PC-9 (cell line): ENCODE results near the gene VWC2. TPM values are rescaled to one million over a fixed set of nuclear protein-coding genes. Genes with fewer than 3 reads are reported as not detected.

Source experiments
- BruUV-seq: library from RNA; stranded (reverse); fragments of 400-500 nt; replicated peaks from 2 replicates; lab custom pipeline; 2021; lab: Mats Ljungman, UMichigan
- CTCF ChIA-PET: fragments of 300-600 bp; sonication (Branson Sonifier 250); formaldehyde crosslinking; loops from one replicate; lab custom pipeline; 2022; ENCODE audit warnings: antibody characterized with exemption; lab: Charles Lee
- POLR2A ChIA-PET: fragments of 300-600 bp; sonication (Branson Sonifier 250); formaldehyde crosslinking; loops from one replicate; lab custom pipeline; 2022; ENCODE audit warnings: antibody characterized with exemption; ENCODE audit not compliant: unreplicated experiment; lab: Charles Lee
- DNase-seq, 2 experiments: peaks; one replicate each; pipeline versions ENCODE4 v3.0.0 to v3.0.0-alpha.2; 2015 to 2022; ENCODE audit warnings: mixed read lengths in 1 of 2
- H2AFZ ChIP-seq: fragments of 200-600 bp; sonication (generic); 2 replicates; pipeline ENCODE4 v1.8.1; 2017; ENCODE audit warnings: antibody characterized with exemption
- H3F3A ChIP-seq: fragments of 200-600 bp; sonication (generic); 2 replicates; pipeline ENCODE4 v1.8.1; 2017; ENCODE audit warnings: antibody characterized with exemption, mild to moderate bottlenecking, low read depth; ENCODE audit not compliant: insufficient read depth
- H3K27ac ChIP-seq: fragments of 200-600 bp; sonication (generic); 2 replicates; pipeline ENCODE4 v1.6.1; 2016; ENCODE audit warnings: mixed run types
- H3K27me3 ChIP-seq: fragments of 200-600 bp; sonication (generic); 2 replicates; pipeline ENCODE4 v1.6.1; 2016; ENCODE audit warnings: low read depth, mixed run types; ENCODE audit not compliant: insufficient read depth
- H3K36me3 ChIP-seq: fragments of 200-600 bp; sonication (generic); 2 replicates; pipeline ENCODE4 v1.6.1; 2016; ENCODE audit warnings: low read depth, mixed run types
- H3K4me1 ChIP-seq: fragments of 200-600 bp; sonication (generic); replicated peaks from 2 replicates; pipeline ENCODE4 v1.6.1; 2016; ENCODE audit warnings: mixed run types; ENCODE audit not compliant: insufficient read depth
- H3K4me2 ChIP-seq: fragments of 200-600 bp; sonication (generic); 2 replicates; pipeline ENCODE4 v1.6.1; 2017; ENCODE audit warnings: mixed run types
- H3K4me3 ChIP-seq: fragments of 200-600 bp; sonication (generic); 2 replicates; pipeline ENCODE4 v1.6.1; 2016; ENCODE audit warnings: mixed run types
- H3K79me2 ChIP-seq: fragments of 200-600 bp; sonication (generic); 2 replicates; pipeline ENCODE4 v1.6.1; 2017; ENCODE audit warnings: low read depth, mixed run types
- H3K9me2 ChIP-seq: fragments of 200-600 bp; sonication (generic); 2 replicates; pipeline ENCODE4 v1.8.1; 2017; ENCODE audit warnings: mild to moderate bottlenecking; ENCODE audit not compliant: insufficient read depth
- H3K9me3 ChIP-seq: fragments of 200-600 bp; sonication (generic); 2 replicates; pipeline ENCODE4 v1.8.1; 2016; ENCODE audit warnings: low read depth; ENCODE audit not compliant: insufficient read depth
- H4K20me1 ChIP-seq: fragments of 200-600 bp; sonication (generic); 2 replicates; pipeline ENCODE4 v1.8.1; 2017; ENCODE audit not compliant: insufficient read depth
- EZH2 ChIP-seq: fragments of 200-600 bp; sonication (generic); IDR thresholded peaks from 2 replicates; pipeline ENCODE4 v1.8.0; 2017; ENCODE audit warnings: antibody characterized with exemption, low read depth
- intact Hi-C: fragments of 100-400 bp; cut with micrococcal nuclease; formaldehyde crosslinking; loops from one replicate; pipeline ENCODE4 v1.10.0; 2022; ENCODE audit not compliant: unreplicated experiment
- total RNA-seq: library from RNA; stranded (reverse); gene quantifications from 2 replicates; pipeline ENCODE4 v1.2.3, GENCODE V29; 2021
- TF ChIP-seq, protein P1 (sequence below): fragments of 200-600 bp; sonication (generic); conservative IDR thresholded peaks from 2 replicates; pipeline ENCODE4 v1.6.1; 2017; ENCODE audit warnings: mixed run types, antibody characterized with exemption, mild to moderate bottlenecking, moderate library complexity

VWC2 gene
- total RNA-seq, 1 experiment from 2014 or later = not detected

DNA sequence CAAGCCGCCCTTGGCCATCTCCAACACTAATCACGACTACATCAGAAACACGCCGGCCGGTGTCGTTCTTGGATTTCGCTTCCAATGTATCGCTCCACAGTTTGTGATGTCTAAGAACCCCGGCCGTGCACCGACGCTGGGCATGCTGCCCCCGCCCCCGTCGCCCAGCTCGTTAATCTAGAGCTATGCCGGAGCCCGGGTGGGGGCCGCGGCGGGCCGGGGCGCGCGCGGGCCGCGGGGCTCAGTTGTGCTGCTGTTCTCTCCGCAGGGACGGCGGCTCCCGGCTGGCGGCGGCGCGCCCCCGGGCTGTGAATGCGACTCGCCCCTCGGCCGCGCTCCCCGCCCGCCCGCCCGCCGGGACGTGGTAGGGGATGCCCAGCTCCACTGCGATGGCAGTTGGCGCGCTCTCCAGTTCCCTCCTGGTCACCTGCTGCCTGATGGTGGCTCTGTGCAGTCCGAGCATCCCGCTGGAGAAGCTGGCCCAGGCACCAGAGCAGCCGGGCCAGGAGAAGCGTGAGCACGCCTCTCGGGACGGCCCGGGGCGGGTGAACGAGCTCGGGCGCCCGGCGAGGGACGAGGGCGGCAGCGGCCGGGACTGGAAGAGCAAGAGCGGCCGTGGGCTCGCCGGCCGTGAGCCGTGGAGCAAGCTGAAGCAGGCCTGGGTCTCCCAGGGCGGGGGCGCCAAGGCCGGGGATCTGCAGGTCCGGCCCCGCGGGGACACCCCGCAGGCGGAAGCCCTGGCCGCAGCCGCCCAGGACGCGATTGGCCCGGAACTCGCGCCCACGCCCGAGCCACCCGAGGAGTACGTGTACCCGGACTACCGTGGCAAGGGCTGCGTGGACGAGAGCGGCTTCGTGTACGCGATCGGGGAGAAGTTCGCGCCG, 1.9 kb downstream of the VWC2 start:
- no peaks in the 10 kb centered on the region; the same call in 1 of the 2 replicates for H3K9me2 ChIP-seq
- intact Hi-C loops = no loop called here
- no peak for DNase-seq
- ChIA-PET POLR2A (no interaction called here), CTCF (no interaction called here)
- H3K4me2 ChIP-seq = no peak overlapping the region
- no peaks in the 10 kb centered on the region for H3K9me3 ChIP-seq
- no peaks in the 10 kb centered on the region for H4K20me1 ChIP-seq
- no peaks in the 10 kb centered on the region; the same call in none of the 2 replicates for H3K27me3 ChIP-seq
- no peaks in the 10 kb centered on the region for H3F3A ChIP-seq
- no TSS peak for BruUV-seq
- no peak overlapping the region for H3K4me3 ChIP-seq
- TF ChIP-seq, protein P1, sequence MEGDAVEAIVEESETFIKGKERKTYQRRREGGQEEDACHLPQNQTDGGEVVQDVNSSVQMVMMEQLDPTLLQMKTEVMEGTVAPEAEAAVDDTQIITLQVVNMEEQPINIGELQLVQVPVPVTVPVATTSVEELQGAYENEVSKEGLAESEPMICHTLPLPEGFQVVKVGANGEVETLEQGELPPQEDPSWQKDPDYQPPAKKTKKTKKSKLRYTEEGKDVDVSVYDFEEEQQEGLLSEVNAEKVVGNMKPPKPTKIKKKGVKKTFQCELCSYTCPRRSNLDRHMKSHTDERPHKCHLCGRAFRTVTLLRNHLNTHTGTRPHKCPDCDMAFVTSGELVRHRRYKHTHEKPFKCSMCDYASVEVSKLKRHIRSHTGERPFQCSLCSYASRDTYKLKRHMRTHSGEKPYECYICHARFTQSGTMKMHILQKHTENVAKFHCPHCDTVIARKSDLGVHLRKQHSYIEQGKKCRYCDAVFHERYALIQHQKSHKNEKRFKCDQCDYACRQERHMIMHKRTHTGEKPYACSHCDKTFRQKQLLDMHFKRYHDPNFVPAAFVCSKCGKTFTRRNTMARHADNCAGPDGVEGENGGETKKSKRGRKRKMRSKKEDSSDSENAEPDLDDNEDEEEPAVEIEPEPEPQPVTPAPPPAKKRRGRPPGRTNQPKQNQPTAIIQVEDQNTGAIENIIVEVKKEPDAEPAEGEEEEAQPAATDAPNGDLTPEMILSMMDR = no peak
- no peak for TF ChIP-seq EZH2
- H3K4me1 ChIP-seq = no peaks in the 10 kb centered on the region
- no peak overlapping the region for H2AFZ ChIP-seq
- no peaks in the 10 kb centered on the region for H3K79me2 ChIP-seq
- H3K27ac ChIP-seq = no peak overlapping the region
- no peaks in the 10 kb centered on the region for H3K36me3 ChIP-seq

DNA sequence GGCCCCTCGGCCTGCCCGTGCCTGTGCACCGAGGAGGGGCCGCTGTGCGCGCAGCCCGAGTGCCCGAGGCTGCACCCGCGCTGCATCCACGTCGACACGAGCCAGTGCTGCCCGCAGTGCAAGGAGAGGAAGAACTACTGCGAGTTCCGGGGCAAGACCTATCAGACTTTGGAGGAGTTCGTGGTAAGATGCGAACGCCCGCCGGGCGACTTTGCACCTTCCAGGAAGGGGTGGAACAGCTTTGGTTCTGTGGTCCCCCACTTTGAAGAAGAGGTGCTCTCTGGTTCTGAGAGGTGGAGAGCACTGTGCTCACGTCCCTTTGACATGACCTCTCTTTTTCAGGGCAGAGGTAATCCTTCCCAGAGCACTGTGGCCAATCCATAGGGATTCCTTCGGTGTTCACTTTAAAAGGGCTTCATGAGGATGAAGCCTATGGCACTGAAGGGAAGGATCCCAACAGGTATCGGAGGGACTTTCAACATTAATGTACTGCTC, 2.6 kb downstream of the VWC2 start:
- DNase-seq = no peak
- Histone ChIP-seq H3K36me3 (no peaks in the 10 kb centered on the region), H3K9me2 (no peaks in the 10 kb centered on the region; the same call in 1 of the 2 replicates), H3K9me3 (no peaks in the 10 kb centered on the region), H3K27me3 (no peaks in the 10 kb centered on the region; the same call in none of the 2 replicates), H3K27ac (no peak overlapping the region), H3K4me1 (no peaks in the 10 kb centered on the region), H3K4me2 (no peak overlapping the region), H2AFZ (no peak overlapping the region), H3K4me3 (no peak overlapping the region), H3K79me2 (no peaks in the 10 kb centered on the region), H3F3A (no peaks in the 10 kb centered on the region), H4K20me1 (no peaks in the 10 kb centered on the region)
- TF ChIP-seq, protein P1 = no peak
- no peak for TF ChIP-seq EZH2
- ChIA-PET POLR2A (no interaction called here), CTCF (no interaction called here)
- no TSS peak for BruUV-seq
- intact Hi-C loops = no loop called here

DNA sequence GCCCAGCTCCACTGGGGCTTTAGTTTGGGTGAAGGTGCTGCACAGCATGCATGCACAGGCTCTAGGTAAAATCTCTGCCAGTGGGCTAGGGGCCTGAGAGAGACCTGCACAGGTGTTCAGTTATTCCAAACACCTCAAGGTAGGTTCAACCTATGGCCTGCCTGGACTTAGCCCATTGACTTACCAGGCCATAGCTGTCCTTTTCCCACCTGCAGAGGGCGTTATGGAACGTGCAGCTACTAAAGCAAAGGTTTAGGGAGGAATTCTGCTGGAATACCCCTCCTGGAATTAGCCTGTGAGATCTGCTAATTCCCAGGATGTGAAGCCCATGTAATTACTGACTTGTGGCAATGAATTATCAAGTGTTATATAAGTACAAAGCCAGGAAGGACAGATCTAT, 3.6 kb downstream of the VWC2 start:
- CTCF ChIA-PET = no interaction called here
- Histone ChIP-seq H3K4me1 (no peaks in the 10 kb centered on the region), H3F3A (no peaks in the 10 kb centered on the region), H3K79me2 (no peaks in the 10 kb centered on the region), H4K20me1 (no peaks in the 10 kb centered on the region), H3K9me3 (no peaks in the 10 kb centered on the region), H3K27me3 (no peaks in the 10 kb centered on the region; the same call in none of the 2 replicates), H3K27ac (no peak overlapping the region), H3K4me3 (no peak overlapping the region), H3K4me2 (no peak overlapping the region), H3K36me3 (no peaks in the 10 kb centered on the region), H2AFZ (no peak overlapping the region), H3K9me2 (no peaks in the 10 kb centered on the region; the same call in 1 of the 2 replicates)
- POLR2A ChIA-PET = no interaction called here
- BruUV-seq = no TSS peak
- intact Hi-C loops = no loop called here
- TF ChIP-seq, protein P1 = no peak
- TF ChIP-seq EZH2 = no peak
- DNase-seq = no peak
